ENCODE data around the gene XRCC5.

DNA sequence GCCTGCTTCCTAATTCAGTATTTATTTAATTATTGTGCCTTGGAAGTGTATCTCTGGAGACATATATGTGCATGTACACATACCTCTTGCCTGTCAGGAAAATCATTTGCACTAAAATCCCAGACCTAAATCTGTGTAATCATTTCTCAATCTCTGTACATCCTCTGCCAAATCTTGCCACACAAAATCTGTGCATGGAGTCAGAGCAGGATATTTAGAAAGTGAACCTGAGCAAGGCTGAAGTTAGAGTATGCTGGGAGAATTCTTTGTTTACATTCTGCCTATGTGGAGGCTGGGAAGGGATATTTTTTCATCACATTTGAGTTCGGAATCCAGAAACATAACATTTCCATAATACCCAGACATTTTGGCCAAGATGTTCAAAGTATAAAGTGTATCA, 9.3 kb downstream of the XRCC5 start:
- TF ChIP-seq POLR2A (IDR thresholded peaks at IDR 0.05; ENCODE audit: low read depth, low read length) (no peak), POLR2AphosphoS5 (IDR thresholded peaks at IDR 0.05; ENCODE audit: low read depth, low read length) (no peak)

All from GM12892 (cell line).